HEK293T (cell line): Measurements from ENCODE around the gene TMEM171.

Experiments
- CTCF ChIA-PET: fragments of 350-600 bp; formaldehyde crosslinking; extraction: SDS; loops from one replicate; lab custom pipeline; 2021; ENCODE audit warnings: antibody characterized with exemption, inconsistent platforms; lab: Yijun Ruan, JAX
- POLR2A ChIA-PET: fragments of 350-600 bp; formaldehyde crosslinking; extraction: SDS; loops from one replicate; lab custom pipeline; 2020; ENCODE audit warnings: antibody characterized with exemption, inconsistent platforms; lab: Yijun Ruan, JAX
- DNase-seq: peaks from one replicate; pipeline ENCODE4 v3.0.0; 2012; ENCODE audit warnings: mixed read lengths; ENCODE audit errors: extremely low spot score
- ARNT ChIP-seq: fragments of 450-650 bp; IDR thresholded peaks from 2 replicates; pipeline ENCODE4 v1.6.1; 2017; ENCODE audit warnings: mild to moderate bottlenecking
- BHLHE40 ChIP-seq: fragments of 450-650 bp; IDR thresholded peaks from 2 replicates; pipeline ENCODE4 v1.6.1; 2016; ENCODE audit warnings: mild to moderate bottlenecking, moderate library complexity, borderline replicate concordance
- CTBP1 ChIP-seq: fragments of 450-650 bp; IDR thresholded peaks from 2 replicates; pipeline ENCODE4 v1.6.1; 2016; ENCODE audit warnings: borderline replicate concordance
- ELF4 ChIP-seq: fragments of 450-650 bp; IDR thresholded peaks from 2 replicates; pipeline ENCODE4 v1.6.1; 2017; ENCODE audit warnings: antibody characterized with exemption
- FOXA1 ChIP-seq: fragments of 450-650 bp; IDR thresholded peaks from 2 replicates; pipeline ENCODE4 v1.6.1; 2016; ENCODE audit warnings: mild to moderate bottlenecking
- FOXK2 ChIP-seq: fragments of 450-650 bp; IDR thresholded peaks from 2 replicates; pipeline ENCODE4 v1.6.1; 2016; ENCODE audit warnings: mild to moderate bottlenecking
- FOXM1 ChIP-seq: fragments of 450-650 bp; IDR thresholded peaks from 2 replicates; pipeline ENCODE4 v1.6.1; 2017; ENCODE audit warnings: mild to moderate bottlenecking, borderline replicate concordance
- HDGF ChIP-seq: fragments of 450-650 bp; IDR thresholded peaks from 2 replicates; pipeline ENCODE4 v1.6.1; 2017; ENCODE audit warnings: antibody characterized with exemption, borderline replicate concordance
- L3MBTL2 ChIP-seq: fragments of 450-650 bp; conservative IDR thresholded peaks from 2 replicates; pipeline ENCODE4 v1.6.1; 2016; ENCODE audit warnings: mild to moderate bottlenecking
- LEF1 ChIP-seq: fragments of 450-650 bp; IDR thresholded peaks from 2 replicates; pipeline ENCODE4 v1.6.1; 2017; ENCODE audit warnings: mild to moderate bottlenecking, borderline replicate concordance
- NFRKB ChIP-seq: fragments of 450-650 bp; IDR thresholded peaks from 2 replicates; pipeline ENCODE4 v1.6.1; 2016; ENCODE audit warnings: mild to moderate bottlenecking, moderate library complexity
- SP1 ChIP-seq: fragments of 450-650 bp; IDR thresholded peaks from 2 replicates; pipeline ENCODE4 v1.6.1; 2017
- SUZ12 ChIP-seq: fragments of 450-650 bp; IDR thresholded peaks from 2 replicates; pipeline ENCODE4 v1.6.1; 2016; ENCODE audit warnings: mild to moderate bottlenecking
- TARDBP ChIP-seq: fragments of 450-650 bp; IDR thresholded peaks from 2 replicates; pipeline ENCODE4 v1.6.1; 2016
- ZNF384 ChIP-seq: fragments of 450-650 bp; IDR thresholded peaks from 2 replicates; pipeline ENCODE4 v1.6.1; 2016
- TF ChIP-seq, protein P1 (sequence below): fragments of 450-650 bp; IDR thresholded peaks from 2 replicates; pipeline ENCODE4 v1.6.1; 2016

Gene TMEM171

DNA sequence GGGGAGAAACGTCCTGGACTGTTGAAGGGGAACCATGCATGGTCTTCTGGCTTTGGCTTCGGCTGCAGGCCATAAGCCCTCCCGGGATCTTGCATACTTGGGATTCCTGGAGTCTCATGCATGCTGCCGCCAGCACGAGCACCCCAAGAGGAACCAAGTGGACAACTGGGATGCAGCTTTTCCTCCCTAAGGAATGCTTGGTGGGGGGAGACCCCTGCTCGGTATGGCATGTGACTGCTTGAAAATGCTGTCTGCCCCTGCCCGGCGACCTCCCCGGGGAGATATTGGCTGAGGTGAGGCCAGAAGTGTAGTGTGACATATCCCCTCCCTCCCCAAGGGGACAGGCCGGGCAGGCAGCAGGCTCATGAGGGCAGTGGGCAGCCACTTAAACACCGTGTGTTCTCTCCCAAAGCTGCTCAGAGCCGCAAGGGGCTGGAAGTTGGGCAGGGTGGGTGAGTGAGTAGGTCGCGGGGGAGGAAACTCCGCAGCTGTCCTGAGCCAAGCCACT is 15.7 kb downstream of the TMEM171 start:
- no peak for TF ChIP-seq HDGF
- no peak for TF ChIP-seq SP1
- no peak for TF ChIP-seq L3MBTL2
- no peak for TF ChIP-seq BHLHE40
- no peak for TF ChIP-seq FOXM1
- TF ChIP-seq, protein P1, sequence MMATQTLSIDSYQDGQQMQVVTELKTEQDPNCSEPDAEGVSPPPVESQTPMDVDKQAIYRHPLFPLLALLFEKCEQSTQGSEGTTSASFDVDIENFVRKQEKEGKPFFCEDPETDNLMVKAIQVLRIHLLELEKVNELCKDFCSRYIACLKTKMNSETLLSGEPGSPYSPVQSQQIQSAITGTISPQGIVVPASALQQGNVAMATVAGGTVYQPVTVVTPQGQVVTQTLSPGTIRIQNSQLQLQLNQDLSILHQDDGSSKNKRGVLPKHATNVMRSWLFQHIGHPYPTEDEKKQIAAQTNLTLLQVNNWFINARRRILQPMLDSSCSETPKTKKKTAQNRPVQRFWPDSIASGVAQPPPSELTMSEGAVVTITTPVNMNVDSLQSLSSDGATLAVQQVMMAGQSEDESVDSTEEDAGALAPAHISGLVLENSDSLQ = no peak
- no peak for TF ChIP-seq FOXK2
- TF ChIP-seq ARNT = no peak
- TF ChIP-seq ZNF384 = no peak
- DNase-seq = no peak
- ChIA-PET CTCF (interaction anchor here (1.4 kb wide), 1 partner anchor 66 kb away, joined by 3 read pairs; no protein-coding TSS in a partner anchor), POLR2A (no interaction called here)

DNA sequence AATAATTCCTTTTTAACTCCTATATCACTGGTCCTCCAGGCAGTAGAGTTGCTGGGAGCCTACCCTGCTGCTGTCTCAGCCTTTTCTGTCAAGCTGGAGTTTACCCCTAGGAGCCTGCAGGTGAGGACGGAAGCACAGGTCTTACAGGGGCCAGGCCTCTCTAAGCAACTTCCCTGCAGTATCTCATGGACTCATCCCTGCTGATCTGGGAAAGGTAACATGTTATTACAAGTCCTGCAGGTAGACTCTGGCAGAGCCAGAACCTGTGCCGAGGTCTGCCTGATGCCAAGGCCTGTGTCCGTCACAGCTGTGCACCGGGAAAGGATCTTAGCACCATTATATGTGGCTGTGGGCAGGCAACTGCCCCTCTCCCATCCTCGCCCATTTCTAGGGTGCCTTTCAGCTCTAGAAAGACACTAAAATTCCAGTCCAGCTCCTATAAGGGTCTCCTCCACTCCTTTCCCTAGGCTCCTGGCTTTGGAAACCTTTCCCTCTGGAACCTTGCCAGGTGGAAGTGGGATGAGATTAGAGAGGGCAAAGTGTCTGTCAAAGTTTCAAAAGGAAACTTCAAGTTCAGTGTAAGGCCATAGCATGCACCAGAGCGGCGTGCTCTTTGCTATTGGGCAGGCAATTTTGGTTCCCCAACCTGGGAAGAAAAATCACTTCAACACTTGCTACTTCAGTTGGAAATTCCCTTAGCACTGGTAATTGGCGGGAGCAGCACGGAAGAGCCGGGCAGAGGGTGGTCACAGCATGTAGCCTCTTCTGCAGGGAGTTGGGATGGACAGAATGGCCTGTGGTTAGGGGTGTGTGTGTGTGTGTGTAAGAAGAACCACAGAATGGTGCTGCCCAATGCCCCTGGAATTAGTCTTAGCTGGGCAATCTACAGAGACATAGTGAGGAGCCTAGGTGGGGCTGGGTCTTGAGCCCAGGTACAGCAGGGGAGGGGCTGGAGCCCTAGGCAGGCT is 17.5 kb downstream of the TMEM171 start:
- TF ChIP-seq L3MBTL2 (no peak), TARDBP (no peak), NFRKB (no peak), HDGF (no peak), FOXK2 (no peak), FOXA1 (no peak), FOXM1 (no peak), SP1 (no peak), ZNF384 (no peak), SUZ12 (no peak), ARNT (no peak), CTBP1 (no peak), BHLHE40 (no peak)
- TF ChIP-seq, protein P1 = no peak
- DNase-seq = no peak
- ChIA-PET POLR2A (no interaction called here), CTCF (interaction anchor here (0.5 kb wide), 1 partner anchor 379 kb away, joined by 13 read pairs; no protein-coding TSS in a partner anchor)

DNA sequence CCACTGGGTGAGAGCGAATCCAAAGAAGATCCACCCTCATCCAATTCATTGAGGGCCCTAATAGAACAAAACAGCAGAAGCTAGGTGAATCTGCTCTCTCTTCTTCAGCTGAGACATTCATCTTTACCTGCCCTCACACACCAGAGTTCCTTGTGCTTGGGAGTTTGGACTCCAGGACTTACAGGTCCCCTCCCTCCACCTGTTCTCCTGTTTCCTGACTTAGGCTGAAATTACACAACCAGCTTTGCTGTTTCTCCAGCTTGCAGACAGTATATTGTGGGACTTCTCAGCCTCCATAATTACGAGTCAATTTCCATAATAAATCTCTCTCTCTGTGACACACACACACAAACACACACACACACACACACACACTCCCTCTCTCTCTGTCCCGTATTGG is 19.1 kb downstream of the TMEM171 start:
- no peak for TF ChIP-seq FOXA1
- TF ChIP-seq SP1 = no peak
- no peak for TF ChIP-seq NFRKB
- TF ChIP-seq, protein P1 = no peak
- no peak for TF ChIP-seq TARDBP
- TF ChIP-seq HDGF = no peak
- no peak for TF ChIP-seq ARNT
- no peak for TF ChIP-seq FOXM1
- no peak for TF ChIP-seq LEF1
- no peak for TF ChIP-seq CTBP1
- DNase-seq = no peak
- ChIA-PET CTCF (no interaction called here), POLR2A (no interaction called here)

DNA sequence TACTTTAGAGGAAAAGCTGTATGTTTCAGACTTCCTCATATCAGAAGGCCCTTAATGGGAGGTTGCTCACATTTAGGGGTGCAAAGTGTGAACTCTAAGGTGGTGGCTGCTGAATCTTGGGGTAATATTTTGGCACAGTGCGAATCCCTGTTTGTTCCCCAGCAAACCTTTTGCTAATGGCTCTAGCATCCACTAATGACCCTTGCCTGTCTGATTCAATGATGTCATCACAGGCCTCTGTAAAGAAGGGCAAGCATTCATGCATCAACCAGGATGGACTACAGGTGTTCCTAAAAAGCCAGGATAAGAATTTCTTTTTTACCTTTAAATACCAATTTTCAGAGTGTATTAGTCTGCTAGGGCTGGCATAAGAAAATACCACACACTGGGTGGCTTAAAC is 20.4 kb downstream of the TMEM171 start:
- ChIA-PET POLR2A (no interaction called here), CTCF (no interaction called here)
- TF ChIP-seq ZNF384 (no peak), FOXA1 (no peak), ARNT (no peak), LEF1 (no peak), HDGF (no peak), ELF4 (no peak), SP1 (no peak), CTBP1 (no peak)
- TF ChIP-seq, protein P1 = no peak
- no peak for DNase-seq

DNA sequence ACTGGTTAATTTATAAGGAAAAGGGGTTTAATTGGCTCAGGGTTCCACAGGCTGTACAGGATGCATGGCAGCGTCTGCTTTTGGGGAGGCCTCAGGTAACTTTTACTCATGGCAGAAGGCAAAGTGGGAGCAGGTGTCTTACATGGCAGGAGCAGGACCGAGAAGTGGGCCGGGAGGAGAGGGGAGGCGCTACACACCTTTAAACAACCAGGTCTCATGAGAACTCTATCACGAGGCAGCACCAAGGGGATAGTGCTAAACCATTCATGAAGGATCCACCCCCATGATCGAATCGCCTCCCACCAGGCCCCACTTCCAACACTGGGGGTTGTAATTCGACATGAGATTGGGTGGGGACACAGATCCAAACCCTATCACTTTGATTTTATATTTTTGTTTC is 21.7 kb downstream of the TMEM171 start:
- ChIA-PET POLR2A (no interaction called here), CTCF (no interaction called here)
- DNase-seq = no peak
- TF ChIP-seq SP1 (no peak), TARDBP (no peak), HDGF (no peak)

DNA sequence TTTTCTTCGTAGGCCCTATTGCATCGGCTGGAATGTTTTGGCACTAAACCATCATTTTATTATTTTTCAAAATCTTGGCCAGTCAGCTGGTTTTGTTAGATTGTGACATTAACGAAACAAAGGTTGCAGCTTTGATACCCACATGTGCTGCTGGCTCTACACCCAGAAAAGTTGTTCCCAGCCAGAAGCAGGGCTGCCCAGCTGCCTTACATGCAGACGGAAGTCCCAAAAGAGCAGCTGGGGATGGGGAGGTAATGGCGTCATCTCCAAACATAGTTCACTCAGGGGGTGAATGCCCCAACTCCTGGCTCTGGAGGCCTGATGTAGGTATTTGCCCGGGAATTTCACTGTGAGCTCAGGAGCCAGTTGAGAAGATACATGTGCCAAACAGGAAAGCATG is 23.3 kb downstream of the TMEM171 start:
- DNase-seq = no peak
- ChIA-PET POLR2A (no interaction called here), CTCF (no interaction called here)
- TF ChIP-seq HDGF = no peak
- TF ChIP-seq BHLHE40 = no peak
- TF ChIP-seq L3MBTL2 = no peak
- no peak for TF ChIP-seq SUZ12
- no peak for TF ChIP-seq ZNF384
- TF ChIP-seq FOXK2 = no peak
- TF ChIP-seq, protein P1 = no peak
- TF ChIP-seq FOXA1 = no peak
- no peak for TF ChIP-seq CTBP1
- TF ChIP-seq NFRKB = no peak
